Fibroblast of villous mesenchyme (primary cell): Measurements from ENCODE around the gene AKT3. TPM values are rescaled to one million over a fixed set of nuclear protein-coding genes. Genes with fewer than 3 reads are reported as not detected.

ENCODE experiments used
- DNase-seq: peaks from one replicate; pipeline ENCODE4 v3.0.0-alpha.2; 2010; ENCODE audit warnings: low read depth
- H3K4me3 ChIP-seq: 2 replicates; pipeline ENCODE4 v1.5.1; 2011; ENCODE audit warnings: low read depth, mild to moderate bottlenecking, low read length
- total RNA-seq: library from RNA; depleted of rRNA; stranded (reverse); fragments of >200 nt; gene quantifications from 2 replicates; pipeline ENCODE4 v1.2.3, GENCODE V29; 2012
- TF ChIP-seq, protein P1 (sequence below): IDR thresholded peaks from 2 replicates; pipeline ENCODE4 v1.5.1; 2012; ENCODE audit warnings: low read depth, mild to moderate bottlenecking, low read length; ENCODE audit not compliant: insufficient read depth

The AKT3 gene
- total RNA-seq, 1 donor: 38.0 TPM

DNA sequence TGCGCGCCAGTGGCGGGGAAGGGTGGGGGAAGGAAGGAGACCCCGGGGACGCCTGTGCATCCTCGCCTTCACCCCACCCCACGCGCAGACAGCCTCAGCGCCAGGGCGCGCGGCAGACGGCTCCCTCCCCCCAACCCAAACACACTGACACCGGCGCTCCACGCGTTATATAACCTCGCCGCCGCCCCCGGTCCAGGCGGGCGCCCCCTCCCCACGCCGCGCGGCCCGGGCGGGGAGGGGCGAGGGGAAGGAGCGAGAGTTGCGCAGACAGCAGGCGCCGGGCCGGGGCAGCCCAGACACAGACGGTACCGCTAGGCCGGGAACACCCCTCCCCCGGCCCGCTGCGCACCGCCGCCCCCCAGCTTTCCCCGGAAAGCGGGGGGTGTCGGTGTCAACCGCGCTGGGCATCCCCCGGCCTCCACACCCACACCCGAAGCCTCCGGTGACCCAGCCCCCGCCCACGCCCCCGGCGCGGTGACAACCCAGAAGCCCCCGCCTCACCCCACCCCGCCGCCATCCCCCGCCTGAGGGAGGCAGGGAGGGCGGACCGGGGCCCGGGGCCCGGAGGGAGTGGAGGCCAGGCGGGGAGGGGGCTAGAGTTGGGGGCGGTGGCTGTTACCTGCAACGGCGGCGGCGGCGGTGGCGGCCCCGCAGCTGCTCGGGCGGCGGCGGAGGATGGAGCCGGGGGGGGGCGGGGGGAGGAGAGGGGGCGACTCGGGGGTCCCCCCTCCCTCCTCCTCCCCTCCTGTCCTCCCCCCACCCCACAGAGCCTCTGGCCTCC is 432 bp downstream of the AKT3 start:
- TF ChIP-seq, protein P1, sequence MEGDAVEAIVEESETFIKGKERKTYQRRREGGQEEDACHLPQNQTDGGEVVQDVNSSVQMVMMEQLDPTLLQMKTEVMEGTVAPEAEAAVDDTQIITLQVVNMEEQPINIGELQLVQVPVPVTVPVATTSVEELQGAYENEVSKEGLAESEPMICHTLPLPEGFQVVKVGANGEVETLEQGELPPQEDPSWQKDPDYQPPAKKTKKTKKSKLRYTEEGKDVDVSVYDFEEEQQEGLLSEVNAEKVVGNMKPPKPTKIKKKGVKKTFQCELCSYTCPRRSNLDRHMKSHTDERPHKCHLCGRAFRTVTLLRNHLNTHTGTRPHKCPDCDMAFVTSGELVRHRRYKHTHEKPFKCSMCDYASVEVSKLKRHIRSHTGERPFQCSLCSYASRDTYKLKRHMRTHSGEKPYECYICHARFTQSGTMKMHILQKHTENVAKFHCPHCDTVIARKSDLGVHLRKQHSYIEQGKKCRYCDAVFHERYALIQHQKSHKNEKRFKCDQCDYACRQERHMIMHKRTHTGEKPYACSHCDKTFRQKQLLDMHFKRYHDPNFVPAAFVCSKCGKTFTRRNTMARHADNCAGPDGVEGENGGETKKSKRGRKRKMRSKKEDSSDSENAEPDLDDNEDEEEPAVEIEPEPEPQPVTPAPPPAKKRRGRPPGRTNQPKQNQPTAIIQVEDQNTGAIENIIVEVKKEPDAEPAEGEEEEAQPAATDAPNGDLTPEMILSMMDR: no peak
- peak overlapping the region; percentile 71 for H3K4me3 ChIP-seq
- no peak for DNase-seq

DNA sequence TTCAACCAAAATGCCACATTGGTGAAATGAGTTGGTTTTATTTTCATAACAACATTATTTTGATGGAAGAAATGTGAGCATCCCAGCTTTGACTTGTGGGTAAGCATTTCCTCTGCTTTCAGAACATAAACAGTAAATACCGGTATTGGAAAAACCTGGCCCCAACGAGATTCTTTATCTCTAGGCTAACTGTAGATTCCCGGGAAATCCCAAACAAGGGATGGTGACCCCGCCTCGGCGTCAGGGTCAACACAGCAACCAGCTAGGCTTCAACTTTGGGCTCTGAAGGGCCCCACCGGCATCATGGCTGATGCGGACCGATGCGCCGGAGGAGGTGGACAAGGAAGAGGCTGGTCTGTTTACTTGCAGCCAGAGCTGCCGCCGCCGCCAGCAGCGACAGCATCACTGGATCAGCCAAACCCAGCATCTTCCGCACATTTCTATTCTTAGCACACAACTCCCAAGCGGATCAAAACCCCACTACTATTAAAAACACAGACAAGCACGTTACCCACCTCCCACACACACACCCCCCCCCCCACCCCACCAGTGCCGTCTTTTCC is 1.1 kb downstream of the AKT3 start:
- peak; percentile 66 for DNase-seq
- H3K4me3 ChIP-seq: peak overlapping the region; percentile 71
- TF ChIP-seq, protein P1: no peak

DNA sequence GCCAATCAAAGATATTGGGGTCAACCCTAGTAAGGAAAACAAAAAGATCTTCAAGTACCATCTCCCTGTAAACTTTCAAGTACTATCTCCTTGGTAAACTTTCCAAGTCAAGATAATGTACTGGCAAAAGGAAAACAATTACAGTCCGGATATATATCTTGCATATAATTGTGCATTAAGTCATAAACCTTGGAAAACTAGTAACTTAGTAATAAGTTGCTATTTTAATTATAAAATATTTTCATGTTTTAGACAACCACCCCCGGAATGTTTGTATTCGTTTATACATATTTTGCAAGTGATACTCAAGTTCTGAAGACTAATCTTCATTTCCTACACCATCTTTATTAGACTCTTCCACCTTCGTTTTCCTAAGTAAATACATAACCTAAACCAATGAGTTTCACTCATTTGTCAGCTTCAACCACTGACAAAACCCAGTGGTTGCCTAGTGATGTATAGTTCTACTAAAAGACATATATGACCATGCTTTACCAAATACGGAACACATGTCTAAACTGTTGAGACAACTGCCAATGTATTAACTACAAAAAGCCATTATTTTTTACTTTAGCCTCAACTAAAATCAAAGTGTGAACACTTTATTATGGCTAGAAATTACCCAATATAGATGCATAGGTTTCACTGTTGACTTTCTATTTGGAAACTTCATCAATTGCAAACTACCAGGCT is 1.7 kb downstream of the AKT3 start:
- peak; percentile 6 for DNase-seq

DNA sequence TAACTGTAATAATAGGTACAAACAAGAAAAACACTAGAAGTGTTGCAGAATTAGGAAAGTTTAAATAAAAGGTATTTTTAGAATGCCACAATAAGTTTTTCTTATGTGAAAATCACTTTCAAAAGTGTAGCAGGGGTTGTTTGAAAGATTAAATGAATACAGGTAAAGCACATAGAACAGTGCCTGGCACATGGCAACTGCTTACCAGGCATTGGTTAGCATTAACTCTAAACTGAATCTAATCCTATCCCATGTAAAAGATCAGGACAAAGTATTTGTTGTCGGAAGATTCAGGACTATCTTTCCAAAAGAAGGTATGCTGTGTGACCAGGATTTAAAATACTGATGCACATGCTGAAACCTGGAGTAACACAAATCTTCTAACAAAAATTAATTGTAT is 3.3 kb downstream of the AKT3 start:
- TF ChIP-seq, protein P1: no peak
- H3K4me3 ChIP-seq: no peak overlapping the region
- DNase-seq: no peak

More for the DNA sequence above, 1.7 kb downstream of the AKT3 start:
- TF ChIP-seq, protein P1: no peak
- peak overlapping the region; percentile 71 for H3K4me3 ChIP-seq

DNA sequence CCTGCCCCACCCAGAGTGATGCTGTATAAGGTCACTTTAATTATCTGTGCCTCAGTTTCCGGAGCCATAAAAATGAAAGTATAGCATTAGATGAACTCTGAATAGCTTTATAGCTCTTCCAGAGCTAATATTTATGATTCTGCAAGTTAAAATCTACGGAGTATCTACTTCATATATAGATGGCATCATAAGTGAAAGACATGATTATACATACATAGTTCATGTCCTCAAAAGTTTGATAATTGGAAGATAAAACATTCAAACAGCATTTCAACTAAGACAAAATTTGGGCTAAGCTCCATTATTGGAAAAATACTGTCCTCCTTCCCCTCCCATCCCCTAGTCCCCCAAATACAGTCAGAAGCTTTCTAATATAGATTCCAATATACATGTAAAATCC is 4.2 kb downstream of the AKT3 start:
- no peak overlapping the region for H3K4me3 ChIP-seq
- TF ChIP-seq, protein P1: no peak
- DNase-seq: no peak

DNA sequence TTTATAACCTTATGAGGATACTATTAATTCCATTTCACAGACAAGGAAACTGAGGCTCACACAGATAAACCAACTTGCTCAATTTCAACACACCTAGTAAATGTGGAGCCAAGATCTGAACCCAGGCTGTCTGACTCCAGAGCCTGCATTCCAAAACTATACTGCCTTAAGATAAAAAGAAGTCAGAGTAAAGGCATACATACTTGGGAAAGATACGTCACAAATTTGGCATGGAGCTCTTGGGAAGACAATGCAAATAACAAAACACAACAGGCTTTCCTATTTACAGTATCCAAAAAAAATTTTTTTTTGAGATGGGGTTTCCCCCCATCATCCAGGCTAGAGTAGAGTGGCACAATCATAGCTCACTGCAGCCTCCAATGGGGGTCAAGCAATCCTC is 5.9 kb downstream of the AKT3 start:
- no peak overlapping the region for H3K4me3 ChIP-seq
- TF ChIP-seq, protein P1: no peak
- DNase-seq: no peak
